H9 (cell line): ENCODE results near the gene COG2. TPM values are rescaled to one million over a fixed set of nuclear protein-coding genes. Genes with fewer than 3 reads are reported as not detected.

Source experiments
- DNase-seq: peaks from one replicate; pipeline ENCODE4 v3.0.0-alpha.2; 2017
- H2AFZ ChIP-seq: one replicate; pipeline ENCODE4 v1.6.1; 2013; ENCODE audit warnings: mild to moderate bottlenecking, low read length, control low read depth, moderate library complexity
- H2AK5ac ChIP-seq: 2 replicates; pipeline ENCODE4 v1.6.1; 2013; ENCODE audit warnings: low read length, control low read depth, mixed read lengths; ENCODE audit not compliant: insufficient read length
- H2BK120ac ChIP-seq: one replicate; pipeline ENCODE4 v1.6.1; 2013; ENCODE audit warnings: low read depth, mild to moderate bottlenecking, low read length, control low read depth, inconsistent platforms; ENCODE audit not compliant: poor library complexity, severe bottlenecking
- H2BK12ac ChIP-seq: 2 replicates; pipeline ENCODE4 v1.6.1; 2013; ENCODE audit warnings: low read length, control low read depth, mixed read lengths, low read depth; ENCODE audit not compliant: insufficient read length
- H2BK15ac ChIP-seq: 2 replicates; pipeline ENCODE4 v1.6.1; 2013; ENCODE audit warnings: low read depth, low read length, control low read depth
- H2BK20ac ChIP-seq: one replicate; pipeline ENCODE4 v1.6.1; 2013; ENCODE audit warnings: low read depth, mild to moderate bottlenecking, low read length, control low read depth, inconsistent platforms; ENCODE audit not compliant: poor library complexity, severe bottlenecking
- H2BK5ac ChIP-seq: 2 replicates; pipeline ENCODE4 v1.6.1; 2013; ENCODE audit warnings: low read length, control low read depth, mixed read lengths; ENCODE audit not compliant: insufficient read length
- H3K14ac ChIP-seq: 2 replicates; pipeline ENCODE4 v1.6.1; 2013; ENCODE audit warnings: low read length, control low read depth; ENCODE audit not compliant: insufficient read depth
- H3K18ac ChIP-seq: 2 replicates; pipeline ENCODE4 v1.6.1; 2013; ENCODE audit warnings: low read depth, mild to moderate bottlenecking, mixed read lengths, low read length, control low read depth; ENCODE audit not compliant: insufficient read length
- H3K23ac ChIP-seq: 2 replicates; pipeline ENCODE4 v1.6.1; 2013; ENCODE audit warnings: low read length, control low read depth, mixed read lengths, low read depth; ENCODE audit not compliant: insufficient read length
- H3K23me2 ChIP-seq: 2 replicates; pipeline ENCODE4 v1.6.1; 2013; ENCODE audit warnings: low read depth, mild to moderate bottlenecking, mixed read lengths, low read length, control low read depth; ENCODE audit not compliant: insufficient read length, poor library complexity, severe bottlenecking
- H3K27ac ChIP-seq: 2 replicates; pipeline ENCODE4 v1.5.1; 2013; ENCODE audit warnings: low read length, control low read depth, mixed read lengths, low read depth; ENCODE audit not compliant: insufficient read length
- H3K27me3 ChIP-seq: 2 replicates; pipeline ENCODE4 v1.6.1; 2013; ENCODE audit warnings: low read length, control low read depth, inconsistent platforms; ENCODE audit not compliant: insufficient read depth
- H3K4ac ChIP-seq: 2 replicates; pipeline ENCODE4 v1.6.1; 2013; ENCODE audit warnings: low read depth, mild to moderate bottlenecking, control low read depth, inconsistent platforms, low read length, moderate library complexity
- H3K4me1 ChIP-seq: 2 replicates; pipeline ENCODE4 v1.6.1; 2013; ENCODE audit warnings: low read length, control low read depth, inconsistent platforms; ENCODE audit not compliant: insufficient read depth
- H3K4me2 ChIP-seq: 2 replicates; pipeline ENCODE4 v1.6.1; 2013; ENCODE audit warnings: low read length, control low read depth, mixed read lengths; ENCODE audit not compliant: insufficient read length, insufficient read depth
- H3K56ac ChIP-seq: 2 replicates; pipeline ENCODE4 v1.6.1; 2013; ENCODE audit warnings: low read depth, mild to moderate bottlenecking, mixed read lengths, low read length, control low read depth; ENCODE audit not compliant: insufficient read length
- H3K79me1 ChIP-seq: 2 replicates; pipeline ENCODE4 v1.6.1; 2013; ENCODE audit warnings: low read depth, mild to moderate bottlenecking, moderate library complexity, low read length, control low read depth, inconsistent platforms; ENCODE audit not compliant: insufficient read depth, poor library complexity, severe bottlenecking
- H3K79me2 ChIP-seq: 2 replicates; pipeline ENCODE4 v1.6.1; 2013; ENCODE audit warnings: low read length, control low read depth, inconsistent platforms; ENCODE audit not compliant: insufficient read depth
- H3K9ac ChIP-seq: 2 replicates; pipeline ENCODE4 v1.6.1; 2013; ENCODE audit warnings: low read length, control low read depth, mixed read lengths; ENCODE audit not compliant: insufficient read length; ENCODE audit errors: extremely low read depth
- H3K9me3 ChIP-seq: one replicate; pipeline ENCODE4 v1.6.1; 2013; ENCODE audit warnings: low read depth, low read length, inconsistent platforms; ENCODE audit not compliant: control insufficient read depth
- H3T11ph ChIP-seq: one replicate; pipeline ENCODE4 v1.6.1; 2013; ENCODE audit warnings: mild to moderate bottlenecking, low read length, control low read depth, inconsistent platforms
- H4K20me1 ChIP-seq: one replicate; pipeline ENCODE4 v1.6.1; 2013; ENCODE audit not compliant: control insufficient read depth, insufficient read length, insufficient read depth
- H4K5ac ChIP-seq: 2 replicates; pipeline ENCODE4 v1.6.1; 2013; ENCODE audit warnings: low read depth, mild to moderate bottlenecking, mixed read lengths, low read length, control low read depth; ENCODE audit not compliant: insufficient read length
- H4K8ac ChIP-seq: replicated peaks from 2 replicates; pipeline ENCODE4 v1.6.1; 2013; ENCODE audit warnings: low read length, control low read depth, mixed read lengths, low read depth; ENCODE audit not compliant: insufficient read length
- H4K91ac ChIP-seq: 2 replicates; pipeline ENCODE4 v1.6.1; 2013; ENCODE audit warnings: low read depth, mild to moderate bottlenecking, moderate library complexity, mixed read lengths, low read length, control low read depth; ENCODE audit not compliant: insufficient read length
- H3K27ac Mint-ChIP-seq, 3 experiments: 2 replicates in 2 of 3; 3 replicates in 1 of 3; pipeline ENCODE4 v1.8.0; 2020 to 2021; ENCODE audit warnings: mixed read lengths in 3 of 3, mild to moderate bottlenecking in 1 of 3, moderate library complexity in 1 of 3
- H3K27me3 Mint-ChIP-seq: 2 replicates; pipeline ENCODE4 v1.8.0; 2021; ENCODE audit warnings: low read depth, mild to moderate bottlenecking, moderate library complexity, mixed read lengths
- H3K36me3 Mint-ChIP-seq, 3 experiments: 2 replicates in 2 of 3; 3 replicates in 1 of 3; pipeline ENCODE4 v1.8.0; 2020 to 2021; ENCODE audit warnings: low read depth in 3 of 3, mixed read lengths in 3 of 3; ENCODE audit not compliant: insufficient read depth in 1 of 3
- H3K4me1 Mint-ChIP-seq, 2 experiments: 2 replicates each; pipeline ENCODE4 v1.8.0; 2020; ENCODE audit warnings: mixed read lengths in 2 of 2
- H3K4me3 Mint-ChIP-seq, 2 experiments: 2 replicates in 1 of 2; 3 replicates in 1 of 2; pipeline ENCODE4 v1.8.0; 2020 to 2021; ENCODE audit warnings: mild to moderate bottlenecking in 2 of 2, mixed read lengths in 2 of 2, moderate library complexity in 1 of 2
- H3K9me3 Mint-ChIP-seq, 2 experiments: 2 replicates in 1 of 2; 3 replicates in 1 of 2; pipeline ENCODE4 v1.8.0; 2020; ENCODE audit warnings: mild to moderate bottlenecking in 2 of 2, mixed read lengths in 2 of 2, moderate library complexity in 1 of 2
- WGBS: extraction: QIAGEN DNeasy Blood & Tissue Kit; methylation state at CpG from one replicate; pipeline ENCODE4 v1.1.7; 2013; ENCODE audit warnings: missing lambda C conversion rate, low lambda C conversion rate, mixed read lengths; ENCODE audit not compliant: insufficient read length; ENCODE audit errors: extremely low coverage; 5-methylcytosine and 5-hydroxymethylcytosine counted together
- total RNA-seq: library from RNA; stranded (reverse); gene quantifications from 2 replicates; pipeline ENCODE4 v1.2.1, GENCODE V29; 2021
- TF ChIP-seq, protein P1 (sequence below): fragments of 200-600 bp; sonication (generic); conservative IDR thresholded peaks from 3 replicates; pipeline ENCODE4 v1.8.0; 2021; ENCODE audit warnings: antibody characterized with exemption, mild to moderate bottlenecking

Gene COG2
- total RNA-seq, 1 experiment from 2014 or later = 42.2 TPM

DNA sequence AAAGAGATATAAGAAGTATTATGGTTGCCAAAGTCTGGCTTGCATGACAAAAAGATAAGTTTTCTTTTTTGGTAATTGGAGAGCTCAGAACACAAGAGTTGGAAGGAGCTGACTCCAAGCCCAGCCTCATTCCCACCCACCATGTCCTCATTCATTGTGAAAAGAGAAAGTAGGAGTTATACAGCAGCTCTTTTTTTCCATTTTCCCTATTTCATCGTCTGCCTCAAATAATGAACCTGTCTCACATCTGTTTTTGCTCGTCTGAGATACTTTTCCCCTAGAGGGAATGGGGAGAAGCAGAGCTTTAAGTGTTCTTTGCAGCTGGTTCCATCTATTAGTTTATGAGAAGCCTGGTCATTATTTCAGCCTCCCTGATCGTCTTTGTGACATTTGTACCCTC is 36.9 kb downstream of the COG2 start:
- Histone ChIP-seq H4K8ac (no peak overlapping the region), H3K79me1 (no peaks in the 10 kb centered on the region), H3K27me3 (no peaks in the 10 kb centered on the region), H2BK120ac (no peak overlapping the region), H3K79me2 (no peaks in the 10 kb centered on the region), H2BK12ac (no peak overlapping the region), H3K9me3 (no peaks in the 10 kb centered on the region), H3K9ac (no peak overlapping the region), H4K5ac (no peak overlapping the region), H2AFZ (no peak overlapping the region), H3K4ac (no peak overlapping the region), H3K14ac (no peak overlapping the region), H3K56ac (no peak overlapping the region), H2BK5ac (no peak overlapping the region), H3K27ac (no peak overlapping the region), H2BK20ac (no peak overlapping the region), H2AK5ac (no peak overlapping the region), H3K23me2 (no peaks in the 10 kb centered on the region), H2BK15ac (no peak overlapping the region), H3K18ac (no peak overlapping the region), H4K91ac (no peak overlapping the region), H3K23ac (no peak overlapping the region), H3K4me1 (no peaks in the 10 kb centered on the region), H4K20me1 (no peaks in the 10 kb centered on the region), H3T11ph (no peak overlapping the region), H3K4me2 (no peak overlapping the region)
- H3K27ac Mint-ChIP-seq = no peak overlapping the region
- TF ChIP-seq, protein P1, sequence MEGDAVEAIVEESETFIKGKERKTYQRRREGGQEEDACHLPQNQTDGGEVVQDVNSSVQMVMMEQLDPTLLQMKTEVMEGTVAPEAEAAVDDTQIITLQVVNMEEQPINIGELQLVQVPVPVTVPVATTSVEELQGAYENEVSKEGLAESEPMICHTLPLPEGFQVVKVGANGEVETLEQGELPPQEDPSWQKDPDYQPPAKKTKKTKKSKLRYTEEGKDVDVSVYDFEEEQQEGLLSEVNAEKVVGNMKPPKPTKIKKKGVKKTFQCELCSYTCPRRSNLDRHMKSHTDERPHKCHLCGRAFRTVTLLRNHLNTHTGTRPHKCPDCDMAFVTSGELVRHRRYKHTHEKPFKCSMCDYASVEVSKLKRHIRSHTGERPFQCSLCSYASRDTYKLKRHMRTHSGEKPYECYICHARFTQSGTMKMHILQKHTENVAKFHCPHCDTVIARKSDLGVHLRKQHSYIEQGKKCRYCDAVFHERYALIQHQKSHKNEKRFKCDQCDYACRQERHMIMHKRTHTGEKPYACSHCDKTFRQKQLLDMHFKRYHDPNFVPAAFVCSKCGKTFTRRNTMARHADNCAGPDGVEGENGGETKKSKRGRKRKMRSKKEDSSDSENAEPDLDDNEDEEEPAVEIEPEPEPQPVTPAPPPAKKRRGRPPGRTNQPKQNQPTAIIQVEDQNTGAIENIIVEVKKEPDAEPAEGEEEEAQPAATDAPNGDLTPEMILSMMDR = no peak
- no CpG with 5 or more reads among the region's 3 CpGs for WGBS
- H3K4me1 Mint-ChIP-seq = no peaks in the 10 kb centered on the region
- no peak overlapping the region for H3K4me3 Mint-ChIP-seq
- no peaks in the 10 kb centered on the region for H3K9me3 Mint-ChIP-seq
- H3K36me3 Mint-ChIP-seq = peaks cover 28 to 72% (median 69%) of the 10 kb centered on the region in 3 experiments; a peak in 6 of 7 replicates
- no peaks in the 10 kb centered on the region for H3K27me3 Mint-ChIP-seq
- no peak for DNase-seq
